ENCODE results near the gene ZNF496. TPM values are rescaled to one million over a fixed set of nuclear protein-coding genes. Genes with fewer than 3 reads are reported as not detected.
A peak's percentile ranks its signal among the peaks of the same experiment; 100 is the strongest.

The ZNF496 gene
- total and polyA plus RNA-seq, 2 of the 13 experiments (the other 11 are each of a cell fraction or from before 2014, with no cell fraction given): 14.8 to 18.6 TPM

- TF ChIP-seq ZNF710 (CRISPR knock-in tag; IDR thresholded peaks at IDR 0.05; ENCODE audit: borderline replicate concordance): no peak
- TF ChIP-seq NFKB2 (CRISPR knock-in tag; IDR thresholded peaks at IDR 0.05; ENCODE audit: borderline replicate concordance): peak; percentile 64; the same call in 1 of the 2 replicates
These were observed 552 bp upstream of the ZNF496 start (continued) for GRCh38 chr1:247332215-247332622.

GRCh38 chr1:247331172-247331524, 519 bp downstream of the ZNF496 start:
- Histone ChIP-seq H3K27me3 (ENCODE audit: control insufficient read depth in 1 of 2, insufficient read depth in 2 of 2, low read length in 2 of 2) (no peaks in the 10 kb centered on the region; a peak in 1 of 5 replicates), H3K4me2 (ENCODE audit: low read depth, low read length) (peak overlapping the region; percentile 91), H4K20me1 (ENCODE audit: insufficient read depth, low read length) (no peaks in the 10 kb centered on the region), H3K36me3 (replicated peaks in 1 of 2; ENCODE audit: control insufficient read depth in 1 of 2, insufficient read depth in 2 of 2, low read length in 2 of 2) (peaks cover 10 to 23% of the 10 kb centered on the region in 2 experiments), H2AFZ (ENCODE audit: low read length) (no peak overlapping the region), H3K27ac (ENCODE audit: extremely low read length, insufficient read depth, low read length) (peak overlapping the region; percentile 79), H3K4me1 (ENCODE audit: insufficient read depth, low read length) (peaks cover 38% of the 10 kb centered on the region), H3K4me3 (replicated peaks in 1 of 3; ENCODE audit: insufficient read depth in 1 of 3, low read depth in 2 of 3, low read length in 3 of 3) (peak overlapping the region; percentile 92 to 97 (median 94)), H3K9me3 (ENCODE audit: low read length) (no peaks in the 10 kb centered on the region), H3K79me2 (ENCODE audit: insufficient read depth, low read length) (peaks cover 14% of the 10 kb centered on the region), H3K9ac (ENCODE audit: insufficient read depth, low read depth, low read length) (peak overlapping the region; percentile 89)
- CTCF ChIA-PET (ENCODE audit: low intra/inter-chr PET ratio, low total read pairs): no interaction called here
- POLR2A ChIA-PET: interaction anchor here (0.8 to 2.2 kb wide), 4 partner anchors 8 to 121 kb away, joined by 3 to 4 read pairs (median 4); no protein-coding TSS in a partner anchor
- no TSS peak for BruUV-seq (replicated peaks)
- in situ Hi-C loops (cut with HindIII; ENCODE audit: extremely low pct_ligation_motif_present, low pct_unique_long_range_greater_than_20kb) (no loop called here), intact Hi-C loops (cut with micrococcal nuclease; ENCODE audit: unreplicated experiment) (loop anchor here (5.0 kb wide), 1 partner anchor 219 kb away; no protein-coding TSS in a partner anchor)
- no CpG with 5 or more reads among the region's 36 CpGs for WGBS (ENCODE audit: low lambda C conversion rate)
- peak; percentile 48 for DNase-seq (ENCODE audit: low spot score)
- no peak for FAIRE-seq
- peak; percentile 71 for ATAC-seq
- no peak; the same call in 1 of the 2 replicates for TF ChIP-seq ARNTL (CRISPR knock-in tag; IDR thresholded peaks at IDR 0.05)
- TF ChIP-seq NFAT5 (CRISPR knock-in tag; IDR thresholded peaks at IDR 0.05): no peak
- TF ChIP-seq KMT2B (CRISPR knock-in tag; IDR thresholded peaks at IDR 0.05): peak; percentile 34; the same call in 1 of the 2 replicates
- no peak for TF ChIP-seq ZNF577 (CRISPR knock-in tag; IDR thresholded peaks at IDR 0.05; ENCODE audit: borderline replicate concordance, low read depth)
- 0 out of 2 replicates have a peak, but pooled peaks have one; percentile 65 for TF ChIP-seq HOXA5 (CRISPR knock-in tag; IDR thresholded peaks at IDR 0.05)
- no peak for TF ChIP-seq NR2C2 (CRISPR knock-in tag; IDR thresholded peaks at IDR 0.05; ENCODE audit: borderline replicate concordance)
- no peak for TF ChIP-seq ZNF367 (CRISPR knock-in tag; IDR thresholded peaks at IDR 0.05; ENCODE audit: borderline replicate concordance)
- TF ChIP-seq ELF4 (CRISPR knock-in tag; IDR thresholded peaks at IDR 0.05; ENCODE audit: borderline replicate concordance): no peak
- no peak; the same call in 1 of the 2 replicates for TF ChIP-seq ZNF704 (CRISPR knock-in tag; IDR thresholded peaks at IDR 0.05; ENCODE audit: borderline replicate concordance)
- 0 out of 2 replicates have a peak, but pooled peaks have one; percentile 59 for TF ChIP-seq ZSCAN21 (CRISPR knock-in tag; IDR thresholded peaks at IDR 0.05; ENCODE audit: borderline replicate concordance)
- peak; percentile 53; the same call in 1 of the 2 replicates for TF ChIP-seq ZNF777 (CRISPR knock-in tag; IDR thresholded peaks at IDR 0.05)
- no peak for TF ChIP-seq ZNF552 (CRISPR knock-in tag; IDR thresholded peaks at IDR 0.05; ENCODE audit: borderline replicate concordance)
